Sigmoid colon (tissue), 3 donors: ENCODE data around the gene SLC8A2.

Source experiments
- POLR2A ChIP-seq, 2 donors: fragments of 450-650 bp; IDR thresholded peaks; one replicate each; pipeline ENCODE4 v1.6.1; 2016; ENCODE audit warnings: antibody characterized with exemption in 2 of 2, mild to moderate bottlenecking in 2 of 2, moderate library complexity in 2 of 2
- TF ChIP-seq, protein P1 (sequence below), 4 experiments: fragments of 450-650 bp in 3 of 4; fragments of 200-600 bp in 1 of 4; IDR thresholded peaks; one replicate each; pipeline ENCODE4 v1.5.1; 2016 to 2019; ENCODE audit warnings: antibody characterized with exemption in 4 of 4, mild to moderate bottlenecking in 3 of 4, moderate library complexity in 2 of 4

DNA sequence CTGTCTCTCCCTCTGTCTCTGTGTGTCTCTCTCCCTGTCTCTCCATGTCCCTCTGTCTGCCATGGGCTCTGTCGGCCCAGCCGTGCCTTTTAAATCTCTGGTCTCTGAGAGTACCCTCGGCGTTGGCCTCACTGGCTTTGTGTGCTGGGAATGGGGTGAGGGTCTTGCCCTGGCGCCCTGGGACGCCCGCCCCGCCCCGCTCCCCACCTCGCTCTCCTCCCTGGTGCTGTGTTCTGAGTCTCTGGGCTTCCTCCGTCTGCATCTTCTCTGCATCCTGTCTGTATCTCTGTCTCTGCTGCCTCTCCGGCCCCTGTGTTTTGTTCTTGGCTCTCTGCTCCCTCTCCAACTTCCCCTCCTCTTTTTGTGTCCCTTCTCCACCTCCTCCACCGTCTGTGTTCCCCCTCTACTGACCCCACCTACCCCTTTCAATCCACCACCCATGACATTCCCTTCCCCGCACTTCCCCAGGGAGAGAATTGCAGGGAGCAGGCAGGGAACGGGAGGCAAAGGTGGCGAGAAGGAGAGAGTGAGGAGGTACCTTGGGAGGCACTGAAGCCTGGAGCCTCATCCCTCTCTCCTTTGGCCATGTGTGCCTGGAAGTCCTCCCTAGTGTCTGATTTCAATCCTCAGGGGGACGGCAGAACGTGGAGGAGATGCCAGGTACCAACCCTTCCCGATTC is 48.4 kb downstream of the SLC8A2 start:
- TF ChIP-seq, protein P1, sequence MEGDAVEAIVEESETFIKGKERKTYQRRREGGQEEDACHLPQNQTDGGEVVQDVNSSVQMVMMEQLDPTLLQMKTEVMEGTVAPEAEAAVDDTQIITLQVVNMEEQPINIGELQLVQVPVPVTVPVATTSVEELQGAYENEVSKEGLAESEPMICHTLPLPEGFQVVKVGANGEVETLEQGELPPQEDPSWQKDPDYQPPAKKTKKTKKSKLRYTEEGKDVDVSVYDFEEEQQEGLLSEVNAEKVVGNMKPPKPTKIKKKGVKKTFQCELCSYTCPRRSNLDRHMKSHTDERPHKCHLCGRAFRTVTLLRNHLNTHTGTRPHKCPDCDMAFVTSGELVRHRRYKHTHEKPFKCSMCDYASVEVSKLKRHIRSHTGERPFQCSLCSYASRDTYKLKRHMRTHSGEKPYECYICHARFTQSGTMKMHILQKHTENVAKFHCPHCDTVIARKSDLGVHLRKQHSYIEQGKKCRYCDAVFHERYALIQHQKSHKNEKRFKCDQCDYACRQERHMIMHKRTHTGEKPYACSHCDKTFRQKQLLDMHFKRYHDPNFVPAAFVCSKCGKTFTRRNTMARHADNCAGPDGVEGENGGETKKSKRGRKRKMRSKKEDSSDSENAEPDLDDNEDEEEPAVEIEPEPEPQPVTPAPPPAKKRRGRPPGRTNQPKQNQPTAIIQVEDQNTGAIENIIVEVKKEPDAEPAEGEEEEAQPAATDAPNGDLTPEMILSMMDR (IDR thresholded peaks at IDR 0.05): no peak
- TF ChIP-seq POLR2A (IDR thresholded peaks at IDR 0.05): no peak
